Measurements from ENCODE around the gene TST.

TST gene

DNA sequence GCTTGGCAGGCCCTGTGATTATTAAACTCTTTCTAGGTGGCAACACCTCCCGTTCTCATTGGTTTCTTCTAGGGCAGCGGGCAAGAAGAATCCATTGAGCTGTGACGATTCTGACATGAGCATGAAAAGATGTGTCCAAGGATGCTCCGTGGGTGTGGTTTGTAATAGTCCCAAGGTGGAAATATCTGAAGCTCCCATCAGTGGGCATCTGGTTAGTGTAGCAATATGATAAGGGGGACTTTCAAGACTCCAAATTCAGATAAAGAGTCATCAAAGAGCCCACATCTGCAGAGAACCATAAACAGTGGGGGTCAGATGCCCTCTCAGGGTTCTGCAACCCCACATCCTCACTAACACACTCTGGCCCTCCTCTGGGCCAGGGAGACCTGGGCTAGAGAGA, 42.6 kb downstream of the TST start:
- H2AFZ ChIP-seq (ENCODE audit: low read length): no peak overlapping the region
- H4K20me1 ChIP-seq (ENCODE audit: insufficient read depth, low read length): no peaks in the 10 kb centered on the region
- no peaks in the 10 kb centered on the region for H3K79me2 ChIP-seq (ENCODE audit: low read length)
- H3K4me2 ChIP-seq (ENCODE audit: low read depth, low read length): no peak overlapping the region
- H3K9ac ChIP-seq (ENCODE audit: low read length): no peak overlapping the region
- no peaks in the 10 kb centered on the region; the same call in 1 of the 2 replicates for H3F3A ChIP-seq (ENCODE audit: insufficient read depth, low read length)
- no peak overlapping the region for H3K27ac ChIP-seq (ENCODE audit: low read length)
- DNase-seq: no peak
- 0 out of 2 replicates have a peak, but pooled peaks cover 3% of the 10 kb centered on the region for H3K4me1 ChIP-seq (ENCODE audit: low read length)
- H3K9me3 ChIP-seq (replicated peaks; ENCODE audit: insufficient read depth, low read length): no peaks in the 10 kb centered on the region
- H3K36me3 ChIP-seq (replicated peaks; ENCODE audit: insufficient read depth, low read length): no peaks in the 10 kb centered on the region
- no peaks in the 10 kb centered on the region for H3K9me2 ChIP-seq (replicated peaks; ENCODE audit: insufficient read depth, low read length)
- TF ChIP-seq, protein P1, sequence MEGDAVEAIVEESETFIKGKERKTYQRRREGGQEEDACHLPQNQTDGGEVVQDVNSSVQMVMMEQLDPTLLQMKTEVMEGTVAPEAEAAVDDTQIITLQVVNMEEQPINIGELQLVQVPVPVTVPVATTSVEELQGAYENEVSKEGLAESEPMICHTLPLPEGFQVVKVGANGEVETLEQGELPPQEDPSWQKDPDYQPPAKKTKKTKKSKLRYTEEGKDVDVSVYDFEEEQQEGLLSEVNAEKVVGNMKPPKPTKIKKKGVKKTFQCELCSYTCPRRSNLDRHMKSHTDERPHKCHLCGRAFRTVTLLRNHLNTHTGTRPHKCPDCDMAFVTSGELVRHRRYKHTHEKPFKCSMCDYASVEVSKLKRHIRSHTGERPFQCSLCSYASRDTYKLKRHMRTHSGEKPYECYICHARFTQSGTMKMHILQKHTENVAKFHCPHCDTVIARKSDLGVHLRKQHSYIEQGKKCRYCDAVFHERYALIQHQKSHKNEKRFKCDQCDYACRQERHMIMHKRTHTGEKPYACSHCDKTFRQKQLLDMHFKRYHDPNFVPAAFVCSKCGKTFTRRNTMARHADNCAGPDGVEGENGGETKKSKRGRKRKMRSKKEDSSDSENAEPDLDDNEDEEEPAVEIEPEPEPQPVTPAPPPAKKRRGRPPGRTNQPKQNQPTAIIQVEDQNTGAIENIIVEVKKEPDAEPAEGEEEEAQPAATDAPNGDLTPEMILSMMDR (IDR thresholded peaks at IDR 0.05; ENCODE audit: low read length): no peak
- TF ChIP-seq EZH2 (optimal IDR thresholded peaks at IDR 0.05; ENCODE audit: low read depth, low read length): no peak
- TF ChIP-seq EZH2phosphoT487 (IDR thresholded peaks at IDR 0.05; ENCODE audit: low read length): no peak
- no peaks in the 10 kb centered on the region for H3K27me3 ChIP-seq (replicated peaks; ENCODE audit: insufficient read depth, low read length)
- H3K4me3 ChIP-seq (ENCODE audit: low read length): no peak overlapping the region

DNA sequence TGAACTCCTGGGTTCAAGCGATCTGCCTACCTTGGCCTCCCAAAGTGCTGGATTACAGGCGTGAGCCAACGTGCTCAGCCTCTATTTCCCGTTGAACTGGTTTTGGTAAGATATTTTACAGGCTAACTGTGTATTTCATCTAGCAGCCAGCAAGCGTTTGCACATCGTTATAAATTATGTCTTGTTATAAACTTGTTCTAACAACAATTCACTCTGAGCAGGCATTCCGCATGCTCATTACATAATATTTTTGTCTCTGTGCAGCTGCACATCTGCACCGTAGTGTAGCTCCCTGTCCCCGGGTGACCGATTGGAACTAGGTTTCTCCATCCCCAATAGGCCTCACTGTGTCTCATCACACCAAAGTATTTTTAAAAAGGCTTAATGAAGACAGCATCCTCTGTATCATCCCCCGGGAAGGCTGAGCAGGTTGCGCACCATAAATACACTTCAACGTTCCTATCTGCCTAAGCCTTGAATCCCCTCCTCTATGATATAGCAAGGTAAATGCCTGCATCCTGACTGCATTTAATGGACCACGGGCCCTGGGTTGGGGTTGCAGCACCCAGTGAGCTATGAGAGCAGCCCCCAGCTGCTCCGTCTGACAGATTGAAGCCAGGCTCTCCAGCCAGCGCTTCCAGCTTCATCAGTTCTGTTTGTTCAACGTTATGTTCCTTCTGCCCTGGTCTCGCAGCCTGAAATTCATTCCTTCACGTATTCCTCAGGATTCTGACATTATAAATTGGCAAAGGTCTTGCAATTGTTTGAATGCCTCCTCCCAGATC, 47.7 kb downstream of the TST start:
- Histone ChIP-seq H3K4me3 (ENCODE audit: low read length) (no peak overlapping the region), H3K4me1 (ENCODE audit: low read length) (no peaks in the 10 kb centered on the region), H3K27me3 (replicated peaks; ENCODE audit: insufficient read depth, low read length) (no peaks in the 10 kb centered on the region), H2AFZ (ENCODE audit: low read length) (no peak overlapping the region), H3K9ac (ENCODE audit: low read length) (no peak overlapping the region), H3K27ac (ENCODE audit: low read length) (no peak overlapping the region), H3K9me2 (replicated peaks; ENCODE audit: insufficient read depth, low read length) (no peaks in the 10 kb centered on the region), H3K36me3 (replicated peaks; ENCODE audit: insufficient read depth, low read length) (no peaks in the 10 kb centered on the region), H3K4me2 (ENCODE audit: low read depth, low read length) (no peak overlapping the region), H3K9me3 (replicated peaks; ENCODE audit: insufficient read depth, low read length) (no peaks in the 10 kb centered on the region), H4K20me1 (ENCODE audit: insufficient read depth, low read length) (no peaks in the 10 kb centered on the region), H3F3A (ENCODE audit: insufficient read depth, low read length) (no peaks in the 10 kb centered on the region), H3K79me2 (ENCODE audit: low read length) (no peaks in the 10 kb centered on the region)
- TF ChIP-seq EZH2phosphoT487 (IDR thresholded peaks at IDR 0.05; ENCODE audit: low read length) (no peak), EZH2 (optimal IDR thresholded peaks at IDR 0.05; ENCODE audit: low read depth, low read length) (no peak)
- TF ChIP-seq, protein P1 (IDR thresholded peaks at IDR 0.05; ENCODE audit: low read length): no peak
- DNase-seq: no peak

DNA sequence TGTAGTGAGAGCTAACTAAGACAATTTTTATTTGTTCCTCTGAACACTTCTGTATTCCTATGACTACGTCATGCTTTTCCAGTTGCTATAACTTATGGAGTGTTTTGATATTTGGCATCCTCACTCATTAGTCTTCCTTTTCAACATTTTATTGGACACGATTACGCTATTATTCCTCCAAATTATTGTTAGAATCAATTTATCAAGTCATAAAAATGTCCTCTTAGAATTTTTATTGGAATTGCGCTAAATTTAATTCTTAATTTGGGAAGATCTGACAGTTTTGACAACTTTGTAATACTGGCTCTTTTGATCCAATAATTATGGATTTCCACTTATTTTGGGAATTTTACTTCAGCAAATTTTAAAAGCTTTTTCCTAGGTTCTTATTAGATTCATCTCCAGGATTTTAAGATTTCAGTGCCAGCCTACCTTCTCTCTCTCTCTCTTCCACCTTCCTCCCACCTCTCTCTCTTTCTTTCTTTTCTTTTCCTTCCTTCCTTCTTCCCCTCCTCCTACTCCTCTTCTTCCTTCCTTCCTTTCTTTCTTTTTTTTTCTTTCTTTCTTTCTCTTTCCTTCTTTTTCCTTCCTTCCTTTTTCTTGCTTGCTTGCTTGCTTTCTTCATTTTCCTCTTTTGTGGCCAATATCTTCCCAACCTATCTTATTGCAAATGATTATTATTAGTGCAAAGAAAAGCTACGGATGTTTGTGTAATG, 50.8 kb downstream of the TST start:
- Histone ChIP-seq H3K36me3 (replicated peaks; ENCODE audit: insufficient read depth, low read length) (no peaks in the 10 kb centered on the region), H4K20me1 (ENCODE audit: insufficient read depth, low read length) (no peaks in the 10 kb centered on the region), H3K4me2 (ENCODE audit: low read depth, low read length) (no peak overlapping the region), H3F3A (ENCODE audit: insufficient read depth, low read length) (no peaks in the 10 kb centered on the region), H3K79me2 (ENCODE audit: low read length) (no peaks in the 10 kb centered on the region), H3K27me3 (replicated peaks; ENCODE audit: insufficient read depth, low read length) (no peaks in the 10 kb centered on the region), H3K9me3 (replicated peaks; ENCODE audit: insufficient read depth, low read length) (no peaks in the 10 kb centered on the region), H3K4me1 (ENCODE audit: low read length) (no peaks in the 10 kb centered on the region), H3K9ac (ENCODE audit: low read length) (no peak overlapping the region), H2AFZ (ENCODE audit: low read length) (no peak overlapping the region), H3K9me2 (replicated peaks; ENCODE audit: insufficient read depth, low read length) (no peaks in the 10 kb centered on the region), H3K4me3 (ENCODE audit: low read length) (no peak overlapping the region), H3K27ac (ENCODE audit: low read length) (no peak overlapping the region)
- no peak for DNase-seq
- no peak for TF ChIP-seq EZH2 (optimal IDR thresholded peaks at IDR 0.05; ENCODE audit: low read depth, low read length)
- no peak for TF ChIP-seq EZH2phosphoT487 (IDR thresholded peaks at IDR 0.05; ENCODE audit: low read length)
- TF ChIP-seq, protein P1 (IDR thresholded peaks at IDR 0.05; ENCODE audit: low read length): no peak
